ENCODE measurements around the gene MYH13.

The MYH13 gene

GRCh38 chr17:10316801-10317542, 55.8 kb downstream of the MYH13 start:
- no peak overlapping the region for H3K4me3 ChIP-seq (ENCODE audit: low read length)
- no peak overlapping the region for H3K27ac ChIP-seq (ENCODE audit: low read length)
- H3K4me1 ChIP-seq (ENCODE audit: insufficient read depth, low read length): no peaks in the 10 kb centered on the region
- H3K9ac ChIP-seq (ENCODE audit: low read depth, low read length): no peak overlapping the region
- H3K27me3 ChIP-seq (ENCODE audit: insufficient read depth, low read length): no peaks in the 10 kb centered on the region
- no peaks in the 10 kb centered on the region for H3K9me3 ChIP-seq (ENCODE audit: insufficient read depth, low read depth, low read length)
- no peaks in the 10 kb centered on the region for H3K36me3 ChIP-seq (ENCODE audit: insufficient read depth, low read depth, low read length)

- Histone ChIP-seq H3K9me3 (ENCODE audit: insufficient read depth, low read depth, low read length) (peaks cover 7% of the 10 kb centered on the region; the same call in 1 of the 2 replicates), H3K27ac (ENCODE audit: low read length) (no peak overlapping the region)
These were observed 58.5 kb downstream of the MYH13 start for GRCh38 chr17:10314329-10314728.

GRCh38 chr17:10313037-10313672, 59.7 kb downstream of the MYH13 start:
- Histone ChIP-seq H3K4me3 (ENCODE audit: low read length) (no peak overlapping the region), H3K27ac (ENCODE audit: low read length) (no peak overlapping the region), H3K36me3 (ENCODE audit: insufficient read depth, low read depth, low read length) (no peaks in the 10 kb centered on the region), H3K27me3 (ENCODE audit: insufficient read depth, low read length) (no peaks in the 10 kb centered on the region), H3K9ac (ENCODE audit: low read depth, low read length) (no peak overlapping the region), H3K9me3 (ENCODE audit: insufficient read depth, low read depth, low read length) (peaks cover 7% of the 10 kb centered on the region; the same call in 1 of the 2 replicates), H3K4me1 (ENCODE audit: insufficient read depth, low read length) (no peaks in the 10 kb centered on the region)

More at GRCh38 chr17:10314329-10314728, 58.5 kb downstream of the MYH13 start:
- Histone ChIP-seq H3K4me3 (ENCODE audit: low read length) (no peak overlapping the region), H3K36me3 (ENCODE audit: insufficient read depth, low read depth, low read length) (no peaks in the 10 kb centered on the region), H3K4me1 (ENCODE audit: insufficient read depth, low read length) (no peaks in the 10 kb centered on the region), H3K9ac (ENCODE audit: low read depth, low read length) (no peak overlapping the region), H3K27me3 (ENCODE audit: insufficient read depth, low read length) (no peaks in the 10 kb centered on the region)

GRCh38 chr17:10311131-10311530, 61.7 kb downstream of the MYH13 start:
- Histone ChIP-seq H3K4me1 (ENCODE audit: insufficient read depth, low read length) (0 out of 2 replicates have a peak, but pooled peaks cover under 1% of the 10 kb centered on the region), H3K4me3 (ENCODE audit: low read length) (no peak overlapping the region), H3K9me3 (ENCODE audit: insufficient read depth, low read depth, low read length) (peaks cover 7% of the 10 kb centered on the region; the same call in 1 of the 2 replicates), H3K27me3 (ENCODE audit: insufficient read depth, low read length) (no peaks in the 10 kb centered on the region), H3K27ac (ENCODE audit: low read length) (no peak overlapping the region), H3K36me3 (ENCODE audit: insufficient read depth, low read depth, low read length) (no peaks in the 10 kb centered on the region), H3K9ac (ENCODE audit: low read depth, low read length) (no peak overlapping the region)

GRCh38 chr17:10309003-10309974, 63.5 kb downstream of the MYH13 start:
- H3K27ac ChIP-seq (ENCODE audit: low read length): no peak overlapping the region
- no peaks in the 10 kb centered on the region for H3K27me3 ChIP-seq (ENCODE audit: insufficient read depth, low read length)
- peaks cover 7% of the 10 kb centered on the region; the same call in 1 of the 2 replicates for H3K9me3 ChIP-seq (ENCODE audit: insufficient read depth, low read depth, low read length)
- no peak overlapping the region for H3K9ac ChIP-seq (ENCODE audit: low read depth, low read length)
- peaks cover 8% of the 10 kb centered on the region; the same call in 1 of the 2 replicates for H3K4me1 ChIP-seq (ENCODE audit: insufficient read depth, low read length)
- no peaks in the 10 kb centered on the region for H3K36me3 ChIP-seq (ENCODE audit: insufficient read depth, low read depth, low read length)
- no peak overlapping the region for H3K4me3 ChIP-seq (ENCODE audit: low read length)

- no peak overlapping the region for H3K9ac ChIP-seq (ENCODE audit: low read depth, low read length)
These were observed 66.2 kb downstream of the MYH13 start for GRCh38 chr17:10306585-10306984.

GRCh38 chr17:10305398-10305797, 67.4 kb downstream of the MYH13 start:
- H3K9me3 ChIP-seq (ENCODE audit: insufficient read depth, low read depth, low read length): peaks cover 4% of the 10 kb centered on the region; the same call in 1 of the 2 replicates
- H3K4me1 ChIP-seq (ENCODE audit: insufficient read depth, low read length): peaks cover 8% of the 10 kb centered on the region; the same call in 1 of the 2 replicates
- no peak overlapping the region for H3K4me3 ChIP-seq (ENCODE audit: low read length)
- H3K9ac ChIP-seq (ENCODE audit: low read depth, low read length): no peak overlapping the region
- H3K27ac ChIP-seq (ENCODE audit: low read length): no peak overlapping the region
- H3K27me3 ChIP-seq (ENCODE audit: insufficient read depth, low read length): no peaks in the 10 kb centered on the region
- no peaks in the 10 kb centered on the region for H3K36me3 ChIP-seq (ENCODE audit: insufficient read depth, low read depth, low read length)

More at GRCh38 chr17:10306585-10306984, 66.2 kb downstream of the MYH13 start:
- H3K4me3 ChIP-seq (ENCODE audit: low read length): no peak overlapping the region
- H3K27me3 ChIP-seq (ENCODE audit: insufficient read depth, low read length): no peaks in the 10 kb centered on the region
- peaks cover 8% of the 10 kb centered on the region; the same call in 1 of the 2 replicates for H3K4me1 ChIP-seq (ENCODE audit: insufficient read depth, low read length)
- H3K36me3 ChIP-seq (ENCODE audit: insufficient read depth, low read depth, low read length): no peaks in the 10 kb centered on the region
- H3K9me3 ChIP-seq (ENCODE audit: insufficient read depth, low read depth, low read length): peaks cover 7% of the 10 kb centered on the region; the same call in 1 of the 2 replicates
- no peak overlapping the region for H3K27ac ChIP-seq (ENCODE audit: low read length)

- no peak overlapping the region for H3K4me3 ChIP-seq (ENCODE audit: low read length)
These were observed 68.0 kb downstream of the MYH13 start for GRCh38 chr17:10304758-10305300.

GRCh38 chr17:10297691-10298090, 75.1 kb downstream of the MYH13 start:
- H3K9me3 ChIP-seq (ENCODE audit: insufficient read depth, low read depth, low read length): no peaks in the 10 kb centered on the region
- H3K36me3 ChIP-seq (ENCODE audit: insufficient read depth, low read depth, low read length): no peaks in the 10 kb centered on the region
- H3K4me1 ChIP-seq (ENCODE audit: insufficient read depth, low read length): no peaks in the 10 kb centered on the region
- H3K27me3 ChIP-seq (ENCODE audit: insufficient read depth, low read length): no peaks in the 10 kb centered on the region
- no peak overlapping the region for H3K9ac ChIP-seq (ENCODE audit: low read depth, low read length)
- H3K4me3 ChIP-seq (ENCODE audit: low read length): no peak overlapping the region
- H3K27ac ChIP-seq (ENCODE audit: low read length): no peak overlapping the region

More at GRCh38 chr17:10304758-10305300, 68.0 kb downstream of the MYH13 start:
- no peaks in the 10 kb centered on the region for H3K9me3 ChIP-seq (ENCODE audit: insufficient read depth, low read depth, low read length)
- peaks cover 8% of the 10 kb centered on the region; the same call in 1 of the 2 replicates for H3K4me1 ChIP-seq (ENCODE audit: insufficient read depth, low read length)
- H3K9ac ChIP-seq (ENCODE audit: low read depth, low read length): no peak overlapping the region
- no peak overlapping the region for H3K27ac ChIP-seq (ENCODE audit: low read length)
- no peaks in the 10 kb centered on the region for H3K36me3 ChIP-seq (ENCODE audit: insufficient read depth, low read depth, low read length)
- H3K27me3 ChIP-seq (ENCODE audit: insufficient read depth, low read length): no peaks in the 10 kb centered on the region

- Histone ChIP-seq H3K9me3 (ENCODE audit: insufficient read depth, low read depth, low read length) (no peaks in the 10 kb centered on the region), H3K4me3 (ENCODE audit: low read length) (no peak overlapping the region), H3K27ac (ENCODE audit: low read length) (no peak overlapping the region), H3K36me3 (ENCODE audit: insufficient read depth, low read depth, low read length) (no peaks in the 10 kb centered on the region), H3K9ac (ENCODE audit: low read depth, low read length) (no peak overlapping the region), H3K27me3 (ENCODE audit: insufficient read depth, low read length) (no peaks in the 10 kb centered on the region), H3K4me1 (ENCODE audit: insufficient read depth, low read length) (no peaks in the 10 kb centered on the region; the same call in 1 of the 2 replicates)
These were observed 77.0 kb downstream of the MYH13 start for GRCh38 chr17:10295728-10296343.

Measured in iPS-20b (cell line).